ENCODE results near the gene PTPN18. TPM values are rescaled to one million over a fixed set of nuclear protein-coding genes. Genes with fewer than 3 reads are reported as not detected.

The PTPN18 gene
- total and polyA plus RNA-seq, 2 donors (not counting 3 experiments of a cell fraction or from before 2014, with no cell fraction given) = 39.4 to 39.6 TPM

DNA sequence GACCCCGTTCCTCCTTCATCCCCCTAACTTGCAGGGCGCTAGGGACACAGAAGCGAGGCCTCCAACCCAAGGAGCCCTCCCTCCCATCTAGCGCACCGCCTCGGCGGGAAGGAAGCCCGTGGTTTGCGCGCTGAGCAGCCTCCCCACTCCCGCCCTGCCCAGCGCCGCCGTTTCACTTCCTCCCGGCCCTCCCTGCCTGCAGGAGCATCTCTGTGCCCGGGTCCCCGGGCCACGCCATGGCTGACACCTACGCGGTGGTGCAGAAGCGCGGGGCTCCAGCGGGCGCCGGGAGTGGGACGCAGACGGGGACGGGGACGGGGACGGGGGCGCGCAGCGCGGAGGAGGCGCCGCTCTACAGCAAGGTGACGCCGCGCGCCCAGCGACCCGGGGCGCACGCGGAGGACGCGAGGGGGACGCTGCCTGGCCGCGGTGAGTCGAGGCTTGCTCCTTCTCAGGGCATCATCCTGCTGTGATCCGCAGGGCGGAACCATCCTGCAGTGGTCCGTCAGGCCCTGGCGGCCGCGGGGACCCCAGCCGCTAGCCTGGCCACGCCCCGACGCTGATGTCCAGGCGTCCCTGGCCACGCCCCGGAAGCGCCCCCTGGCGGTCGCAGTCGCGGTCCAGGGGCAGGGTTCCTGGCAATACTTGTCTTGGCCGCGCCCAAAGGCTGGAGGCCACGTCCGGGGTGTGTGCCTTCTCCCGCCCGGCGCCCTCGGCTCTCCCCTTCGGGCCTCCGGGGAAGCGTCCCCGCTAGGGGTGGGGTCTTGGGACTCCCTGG lies 16.4 kb downstream of the PTPN18 start:
- POLR2A ChIA-PET = no interaction called here

More for the DNA sequence above, 16.4 kb downstream of the PTPN18 start:
- H3K9ac ChIP-seq (replicated peaks; ENCODE audit: extremely low read depth, insufficient read depth, low read length) = peak overlapping the region; percentile 82
- DNase-seq (ENCODE audit: low read depth, low spot score) (peak; percentile 54), FAIRE-seq (peak; percentile 68)
- H3K4me3 ChIP-seq (replicated peaks in 1 of 3; ENCODE audit: insufficient read depth in 1 of 3, low read depth in 1 of 3, low read length in 3 of 3) = peak overlapping the region; percentile 47 to 79 (median 72)
- dilution Hi-C loops (cut with MboI; ENCODE audit: extremely low pct_ligation_motif_present, low sequenced_read_pairs) (no loop called here), intact Hi-C loops (cut with micrococcal nuclease) (loop anchor here (1.0 to 2.0 kb wide), 3 partner anchors 15 to 30 kb away; partner anchors contain the start of genes IMP4 and PTPN18)
- H3K27ac ChIP-seq (ENCODE audit: insufficient read depth, low read depth, low read length) = peak overlapping the region; percentile 76
- H4K20me1 ChIP-seq (replicated peaks; ENCODE audit: control insufficient read depth, extremely low read depth, insufficient read depth, low read length) = no peaks in the 10 kb centered on the region
- BruUV-seq (replicated peaks) = no TSS peak
- no peaks in the 10 kb centered on the region for H3K36me3 ChIP-seq (ENCODE audit: control insufficient read depth in 2 of 2, extremely low read depth in 1 of 2, insufficient read depth in 2 of 2, low read length in 2 of 2)
- CTCF ChIA-PET = interaction anchor here (0.6 to 2.3 kb wide), 5 partner anchors 16 to 425 kb away, joined by 3 to 15 read pairs (median 6); partner anchors contain the start of genes IMP4 and PTPN18
- H2AFZ ChIP-seq (ENCODE audit: low read depth, low read length) = peak overlapping the region; percentile 97
- no peak for TF ChIP-seq MYC (IDR thresholded peaks at IDR 0.05; ENCODE audit: low read depth, low read length)
- peak; percentile 81 for TF ChIP-seq POLR2AphosphoS5 (IDR thresholded peaks at IDR 0.05; ENCODE audit: insufficient read depth, low read depth, low read length)
- TF ChIP-seq, protein P1, sequence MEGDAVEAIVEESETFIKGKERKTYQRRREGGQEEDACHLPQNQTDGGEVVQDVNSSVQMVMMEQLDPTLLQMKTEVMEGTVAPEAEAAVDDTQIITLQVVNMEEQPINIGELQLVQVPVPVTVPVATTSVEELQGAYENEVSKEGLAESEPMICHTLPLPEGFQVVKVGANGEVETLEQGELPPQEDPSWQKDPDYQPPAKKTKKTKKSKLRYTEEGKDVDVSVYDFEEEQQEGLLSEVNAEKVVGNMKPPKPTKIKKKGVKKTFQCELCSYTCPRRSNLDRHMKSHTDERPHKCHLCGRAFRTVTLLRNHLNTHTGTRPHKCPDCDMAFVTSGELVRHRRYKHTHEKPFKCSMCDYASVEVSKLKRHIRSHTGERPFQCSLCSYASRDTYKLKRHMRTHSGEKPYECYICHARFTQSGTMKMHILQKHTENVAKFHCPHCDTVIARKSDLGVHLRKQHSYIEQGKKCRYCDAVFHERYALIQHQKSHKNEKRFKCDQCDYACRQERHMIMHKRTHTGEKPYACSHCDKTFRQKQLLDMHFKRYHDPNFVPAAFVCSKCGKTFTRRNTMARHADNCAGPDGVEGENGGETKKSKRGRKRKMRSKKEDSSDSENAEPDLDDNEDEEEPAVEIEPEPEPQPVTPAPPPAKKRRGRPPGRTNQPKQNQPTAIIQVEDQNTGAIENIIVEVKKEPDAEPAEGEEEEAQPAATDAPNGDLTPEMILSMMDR (IDR thresholded peaks at IDR 0.05; ENCODE audit: extremely low read depth in 1 of 2, insufficient read depth in 1 of 2, low read depth in 1 of 2, low read length in 2 of 2) = peak; percentile 75 to 76
- TF ChIP-seq POLR2A (IDR thresholded peaks at IDR 0.05; ENCODE audit: low read depth, low read length) = peak; percentile 56
- TF ChIP-seq, protein P2, sequence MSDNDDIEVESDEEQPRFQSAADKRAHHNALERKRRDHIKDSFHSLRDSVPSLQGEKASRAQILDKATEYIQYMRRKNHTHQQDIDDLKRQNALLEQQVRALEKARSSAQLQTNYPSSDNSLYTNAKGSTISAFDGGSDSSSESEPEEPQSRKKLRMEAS (IDR thresholded peaks at IDR 0.05; ENCODE audit: insufficient read depth, insufficient read length) = no peak
- no peak for TF ChIP-seq EZH2 (IDR thresholded peaks at IDR 0.05; ENCODE audit: borderline replicate concordance, low read depth, low read length, severe bottlenecking)
- H3K9me1 ChIP-seq (replicated peaks; ENCODE audit: control insufficient read depth, extremely low read depth, insufficient read depth, low read length) = no peaks in the 10 kb centered on the region
- no peaks in the 10 kb centered on the region for H3K27me3 ChIP-seq (ENCODE audit: control insufficient read depth in 2 of 2, insufficient read depth in 2 of 2, low read length in 2 of 2)
- peaks cover 14% of the 10 kb centered on the region for H3K4me1 ChIP-seq (ENCODE audit: control insufficient read depth, extremely low read depth, insufficient read depth, low read length)
- no peaks in the 10 kb centered on the region for H3K9me3 ChIP-seq (replicated peaks; ENCODE audit: control insufficient read depth, insufficient read depth, low read length)
- H3K4me2 ChIP-seq (ENCODE audit: insufficient read depth, low read length) = peak overlapping the region; percentile 90
- peaks cover 5% of the 10 kb centered on the region for H3K79me2 ChIP-seq (ENCODE audit: control insufficient read depth, insufficient read depth, low read length)
